H9 (cell line): ENCODE measurements around the gene PDZD7. TPM values are rescaled to one million over a fixed set of nuclear protein-coding genes. Genes with fewer than 3 reads are reported as not detected.

Experiments
- DNase-seq: peaks from one replicate; pipeline ENCODE4 v3.0.0-alpha.2; 2017
- H2AFZ ChIP-seq: one replicate; pipeline ENCODE4 v1.6.1; 2013; ENCODE audit warnings: mild to moderate bottlenecking, low read length, control low read depth, moderate library complexity
- H2AK5ac ChIP-seq: 2 replicates; pipeline ENCODE4 v1.6.1; 2013; ENCODE audit warnings: low read length, control low read depth, mixed read lengths; ENCODE audit not compliant: insufficient read length
- H2BK120ac ChIP-seq: one replicate; pipeline ENCODE4 v1.6.1; 2013; ENCODE audit warnings: low read depth, mild to moderate bottlenecking, low read length, control low read depth, inconsistent platforms; ENCODE audit not compliant: poor library complexity, severe bottlenecking
- H2BK12ac ChIP-seq: 2 replicates; pipeline ENCODE4 v1.6.1; 2013; ENCODE audit warnings: low read length, control low read depth, mixed read lengths, low read depth; ENCODE audit not compliant: insufficient read length
- H2BK15ac ChIP-seq: 2 replicates; pipeline ENCODE4 v1.6.1; 2013; ENCODE audit warnings: low read depth, low read length, control low read depth
- H2BK20ac ChIP-seq: one replicate; pipeline ENCODE4 v1.6.1; 2013; ENCODE audit warnings: low read depth, mild to moderate bottlenecking, low read length, control low read depth, inconsistent platforms; ENCODE audit not compliant: poor library complexity, severe bottlenecking
- H2BK5ac ChIP-seq: 2 replicates; pipeline ENCODE4 v1.6.1; 2013; ENCODE audit warnings: low read length, control low read depth, mixed read lengths; ENCODE audit not compliant: insufficient read length
- H3K14ac ChIP-seq: 2 replicates; pipeline ENCODE4 v1.6.1; 2013; ENCODE audit warnings: low read length, control low read depth; ENCODE audit not compliant: insufficient read depth
- H3K18ac ChIP-seq: 2 replicates; pipeline ENCODE4 v1.6.1; 2013; ENCODE audit warnings: low read depth, mild to moderate bottlenecking, mixed read lengths, low read length, control low read depth; ENCODE audit not compliant: insufficient read length
- H3K23ac ChIP-seq: 2 replicates; pipeline ENCODE4 v1.6.1; 2013; ENCODE audit warnings: low read length, control low read depth, mixed read lengths, low read depth; ENCODE audit not compliant: insufficient read length
- H3K23me2 ChIP-seq: 2 replicates; pipeline ENCODE4 v1.6.1; 2013; ENCODE audit warnings: low read depth, mild to moderate bottlenecking, mixed read lengths, low read length, control low read depth; ENCODE audit not compliant: insufficient read length, poor library complexity, severe bottlenecking
- H3K27ac ChIP-seq: 2 replicates; pipeline ENCODE4 v1.5.1; 2013; ENCODE audit warnings: low read length, control low read depth, mixed read lengths, low read depth; ENCODE audit not compliant: insufficient read length
- H3K27me3 ChIP-seq: 2 replicates; pipeline ENCODE4 v1.6.1; 2013; ENCODE audit warnings: low read length, control low read depth, inconsistent platforms; ENCODE audit not compliant: insufficient read depth
- H3K4ac ChIP-seq: 2 replicates; pipeline ENCODE4 v1.6.1; 2013; ENCODE audit warnings: low read depth, mild to moderate bottlenecking, control low read depth, inconsistent platforms, low read length, moderate library complexity
- H3K4me1 ChIP-seq: 2 replicates; pipeline ENCODE4 v1.6.1; 2013; ENCODE audit warnings: low read length, control low read depth, inconsistent platforms; ENCODE audit not compliant: insufficient read depth
- H3K4me2 ChIP-seq: 2 replicates; pipeline ENCODE4 v1.6.1; 2013; ENCODE audit warnings: low read length, control low read depth, mixed read lengths; ENCODE audit not compliant: insufficient read length, insufficient read depth
- H3K56ac ChIP-seq: 2 replicates; pipeline ENCODE4 v1.6.1; 2013; ENCODE audit warnings: low read depth, mild to moderate bottlenecking, mixed read lengths, low read length, control low read depth; ENCODE audit not compliant: insufficient read length
- H3K79me1 ChIP-seq: 2 replicates; pipeline ENCODE4 v1.6.1; 2013; ENCODE audit warnings: low read depth, mild to moderate bottlenecking, moderate library complexity, low read length, control low read depth, inconsistent platforms; ENCODE audit not compliant: insufficient read depth, poor library complexity, severe bottlenecking
- H3K79me2 ChIP-seq: 2 replicates; pipeline ENCODE4 v1.6.1; 2013; ENCODE audit warnings: low read length, control low read depth, inconsistent platforms; ENCODE audit not compliant: insufficient read depth
- H3K9ac ChIP-seq: 2 replicates; pipeline ENCODE4 v1.6.1; 2013; ENCODE audit warnings: low read length, control low read depth, mixed read lengths; ENCODE audit not compliant: insufficient read length; ENCODE audit errors: extremely low read depth
- H3K9me3 ChIP-seq: one replicate; pipeline ENCODE4 v1.6.1; 2013; ENCODE audit warnings: low read depth, low read length, inconsistent platforms; ENCODE audit not compliant: control insufficient read depth
- H3T11ph ChIP-seq: one replicate; pipeline ENCODE4 v1.6.1; 2013; ENCODE audit warnings: mild to moderate bottlenecking, low read length, control low read depth, inconsistent platforms
- H4K20me1 ChIP-seq: one replicate; pipeline ENCODE4 v1.6.1; 2013; ENCODE audit not compliant: control insufficient read depth, insufficient read length, insufficient read depth
- H4K5ac ChIP-seq: 2 replicates; pipeline ENCODE4 v1.6.1; 2013; ENCODE audit warnings: low read depth, mild to moderate bottlenecking, mixed read lengths, low read length, control low read depth; ENCODE audit not compliant: insufficient read length
- H4K8ac ChIP-seq: replicated peaks from 2 replicates; pipeline ENCODE4 v1.6.1; 2013; ENCODE audit warnings: low read length, control low read depth, mixed read lengths, low read depth; ENCODE audit not compliant: insufficient read length
- H4K91ac ChIP-seq: 2 replicates; pipeline ENCODE4 v1.6.1; 2013; ENCODE audit warnings: low read depth, mild to moderate bottlenecking, moderate library complexity, mixed read lengths, low read length, control low read depth; ENCODE audit not compliant: insufficient read length
- H3K27ac Mint-ChIP-seq, 3 experiments: 2 replicates in 2 of 3; 3 replicates in 1 of 3; pipeline ENCODE4 v1.8.0; 2020 to 2021; ENCODE audit warnings: mixed read lengths in 3 of 3, mild to moderate bottlenecking in 1 of 3, moderate library complexity in 1 of 3
- H3K27me3 Mint-ChIP-seq: 2 replicates; pipeline ENCODE4 v1.8.0; 2021; ENCODE audit warnings: low read depth, mild to moderate bottlenecking, moderate library complexity, mixed read lengths
- H3K36me3 Mint-ChIP-seq, 3 experiments: 2 replicates in 2 of 3; 3 replicates in 1 of 3; pipeline ENCODE4 v1.8.0; 2020 to 2021; ENCODE audit warnings: low read depth in 3 of 3, mixed read lengths in 3 of 3; ENCODE audit not compliant: insufficient read depth in 1 of 3
- H3K4me1 Mint-ChIP-seq, 2 experiments: 2 replicates each; pipeline ENCODE4 v1.8.0; 2020; ENCODE audit warnings: mixed read lengths in 2 of 2
- H3K4me3 Mint-ChIP-seq, 2 experiments: 2 replicates in 1 of 2; 3 replicates in 1 of 2; pipeline ENCODE4 v1.8.0; 2020 to 2021; ENCODE audit warnings: mild to moderate bottlenecking in 2 of 2, mixed read lengths in 2 of 2, moderate library complexity in 1 of 2
- H3K9me3 Mint-ChIP-seq, 2 experiments: 2 replicates in 1 of 2; 3 replicates in 1 of 2; pipeline ENCODE4 v1.8.0; 2020; ENCODE audit warnings: mild to moderate bottlenecking in 2 of 2, mixed read lengths in 2 of 2, moderate library complexity in 1 of 2
- CTCF ChIP-seq: fragments of 200-600 bp; sonication (generic); conservative IDR thresholded peaks from 3 replicates; pipeline ENCODE4 v1.8.0; 2021; ENCODE audit warnings: antibody characterized with exemption, mild to moderate bottlenecking
- WGBS: extraction: QIAGEN DNeasy Blood & Tissue Kit; methylation state at CpG from one replicate; pipeline ENCODE4 v1.1.7; 2013; ENCODE audit warnings: missing lambda C conversion rate, low lambda C conversion rate, mixed read lengths; ENCODE audit not compliant: insufficient read length; ENCODE audit errors: extremely low coverage; 5-methylcytosine and 5-hydroxymethylcytosine counted together
- total RNA-seq: library from RNA; stranded (reverse); gene quantifications from 2 replicates; pipeline ENCODE4 v1.2.1, GENCODE V29; 2021

PDZD7 gene
- total RNA-seq, 1 experiment from 2014 or later: 2.0 TPM

DNA sequence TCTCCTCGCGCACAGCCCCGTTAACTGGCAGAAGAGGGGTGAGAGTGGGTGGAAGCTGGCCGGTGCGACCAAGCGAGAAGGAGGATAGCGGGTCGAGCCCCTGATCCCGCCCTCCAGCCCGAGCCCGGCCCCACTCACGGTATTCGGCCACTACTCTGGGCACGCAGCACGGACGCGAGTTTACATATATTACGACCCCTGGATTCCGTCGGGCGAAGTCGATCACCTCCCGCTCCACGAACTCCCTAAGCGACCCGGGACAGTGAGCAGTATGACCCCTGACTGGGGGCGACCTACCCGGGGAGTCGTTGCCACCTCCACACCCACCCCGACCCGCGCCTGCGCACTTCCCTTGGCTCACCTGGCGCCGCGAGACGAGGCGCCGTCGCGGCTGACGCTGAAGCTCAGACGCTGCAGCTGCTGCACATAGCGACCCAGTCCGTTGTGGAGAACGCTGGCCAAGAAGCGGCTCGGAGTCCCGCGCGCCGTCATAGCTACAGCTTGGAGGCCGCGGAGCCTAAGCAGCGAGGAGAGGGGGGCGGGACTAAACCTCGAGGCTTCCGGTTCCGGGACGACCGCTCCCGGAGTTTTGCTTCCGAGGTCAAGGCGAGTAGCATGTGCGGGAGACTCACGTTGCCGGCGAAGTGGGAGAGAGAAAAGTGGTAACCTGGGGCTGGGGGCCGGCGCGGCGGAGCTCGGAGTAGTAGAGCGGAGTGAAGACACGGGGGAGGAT, 43.8 kb downstream of the PDZD7 start, which contains the start of the genes MRPL43 and TWNK:
TSS of gene MRPL43 (minus strand) at position 546 of the 733 bp plus-strand sequence. CDS start at position 492, 54 bp downstream.
TSS of gene TWNK (plus strand) at position 592 of the 733 bp plus-strand sequence. CDS start 668 bp downstream, outside the sequence.
- H2BK20ac ChIP-seq: no peak within 1 kb of the TSS
- no peak within 1 kb of the TSS for H2BK12ac ChIP-seq
- H3K9me3 ChIP-seq: no peaks in the 10 kb centered on the region
- H4K8ac ChIP-seq: no peak within 1 kb of the TSS
- no peak within 1 kb of the TSS for H3K23ac ChIP-seq
- Mint-ChIP-seq H3K4me1 (peaks cover 9 to 16% of the 10 kb centered on the region in 2 experiments), H3K27ac (peak within 1 kb of the TSS; percentile 55 to 98 (median 96)), H3K9me3 (peaks cover 0 to 2% of the 10 kb centered on the region in 2 experiments; a peak in 3 of 5 replicates), H3K27me3 (no peaks in the 10 kb centered on the region), H3K4me3 (peak within 1 kb of the TSS; percentile 96 to 98), H3K36me3 (peaks cover 28 to 41% (median 37%) of the 10 kb centered on the region in 3 experiments; a peak in 6 of 7 replicates)
- H3K4me2 ChIP-seq: peak within 1 kb of the TSS; percentile 94
- H3K4me1 ChIP-seq: no peaks in the 10 kb centered on the region; the same call in 1 of the 2 replicates
- H3K23me2 ChIP-seq: peaks cover 8% of the 10 kb centered on the region
- no peak within 1 kb of the TSS for H4K5ac ChIP-seq
- H2BK15ac ChIP-seq: no peak within 1 kb of the TSS
- peaks cover 17% of the 10 kb centered on the region; the same call in 1 of the 2 replicates for H3K79me2 ChIP-seq
- H4K20me1 ChIP-seq: no peaks in the 10 kb centered on the region
- no peak within 1 kb of the TSS for H3K4ac ChIP-seq
- peak within 1 kb of the TSS; percentile 84 for H3K9ac ChIP-seq
- DNase-seq: peak; percentile 87
- no peak within 1 kb of the TSS; the same call in 1 of the 2 replicates for H3K14ac ChIP-seq
- no peaks in the 10 kb centered on the region for H3K27me3 ChIP-seq
- no peak within 1 kb of the TSS for H2AFZ ChIP-seq
- H3K18ac ChIP-seq: peak within 1 kb of the TSS; percentile 57
- H3K79me1 ChIP-seq: peaks cover 14% of the 10 kb centered on the region
- no peak within 1 kb of the TSS for H3K27ac ChIP-seq
- H3T11ph ChIP-seq: no peak within 1 kb of the TSS
- no peak within 1 kb of the TSS for H2BK5ac ChIP-seq
- TF ChIP-seq CTCF: no peak
- H4K91ac ChIP-seq: no peak within 1 kb of the TSS
- no peak within 1 kb of the TSS for H3K56ac ChIP-seq
- no peak within 1 kb of the TSS for H2BK120ac ChIP-seq
- WGBS: no CpG with 5 or more reads among the region's 75 CpGs
- no peak within 1 kb of the TSS for H2AK5ac ChIP-seq
